GM10266 (cell line): ENCODE results near the gene RGS3.

Source experiments
- DNase-seq: peaks from one replicate; pipeline ENCODE4 v3.0.0; 2012; ENCODE audit errors: extremely low spot score
- CTCF ChIP-seq: IDR thresholded peaks from 2 replicates; pipeline ENCODE4 v1.5.1; 2012; ENCODE audit warnings: mild to moderate bottlenecking, low read depth; ENCODE audit not compliant: control insufficient read depth, insufficient read depth; ENCODE audit errors: missing control alignments

RGS3 gene

GRCh38 chr9:113597390-113598241 is 134.1 kb downstream of the RGS3 start:
- no peak for TF ChIP-seq CTCF
- no peak for DNase-seq

- no peak for TF ChIP-seq CTCF
- DNase-seq: no peak
These were observed 134.9 kb downstream of the RGS3 start for GRCh38 chr9:113598451-113598850.

GRCh38 chr9:113598883-113599282 is 135.4 kb downstream of the RGS3 start:
- DNase-seq: no peak
- TF ChIP-seq CTCF: no peak

GRCh38 chr9:113599646-113600022 is 136.1 kb downstream of the RGS3 start:
- no peak for TF ChIP-seq CTCF
- no peak for DNase-seq

- DNase-seq: no peak
- no peak for TF ChIP-seq CTCF
These were observed 136.7 kb downstream of the RGS3 start for GRCh38 chr9:113600023-113600823.

- no peak for DNase-seq
These were observed 137.5 kb downstream of the RGS3 start for GRCh38 chr9:113600871-113601614.

More at GRCh38 chr9:113600871-113601614, 137.5 kb downstream of the RGS3 start:
- TF ChIP-seq CTCF: no peak
